ENCODE results near the gene PLXNA1. TPM values are rescaled to one million over a fixed set of nuclear protein-coding genes. Genes with fewer than 3 reads are reported as not detected.

Gene PLXNA1
- total RNA-seq, 1 donor, result 62.4 TPM

GRCh38 chr3:126937973-126938372, 44.9 kb upstream of the PLXNA1 start:
- no peak for DNase-seq (ENCODE audit: low read depth)
- TF ChIP-seq, protein P1, sequence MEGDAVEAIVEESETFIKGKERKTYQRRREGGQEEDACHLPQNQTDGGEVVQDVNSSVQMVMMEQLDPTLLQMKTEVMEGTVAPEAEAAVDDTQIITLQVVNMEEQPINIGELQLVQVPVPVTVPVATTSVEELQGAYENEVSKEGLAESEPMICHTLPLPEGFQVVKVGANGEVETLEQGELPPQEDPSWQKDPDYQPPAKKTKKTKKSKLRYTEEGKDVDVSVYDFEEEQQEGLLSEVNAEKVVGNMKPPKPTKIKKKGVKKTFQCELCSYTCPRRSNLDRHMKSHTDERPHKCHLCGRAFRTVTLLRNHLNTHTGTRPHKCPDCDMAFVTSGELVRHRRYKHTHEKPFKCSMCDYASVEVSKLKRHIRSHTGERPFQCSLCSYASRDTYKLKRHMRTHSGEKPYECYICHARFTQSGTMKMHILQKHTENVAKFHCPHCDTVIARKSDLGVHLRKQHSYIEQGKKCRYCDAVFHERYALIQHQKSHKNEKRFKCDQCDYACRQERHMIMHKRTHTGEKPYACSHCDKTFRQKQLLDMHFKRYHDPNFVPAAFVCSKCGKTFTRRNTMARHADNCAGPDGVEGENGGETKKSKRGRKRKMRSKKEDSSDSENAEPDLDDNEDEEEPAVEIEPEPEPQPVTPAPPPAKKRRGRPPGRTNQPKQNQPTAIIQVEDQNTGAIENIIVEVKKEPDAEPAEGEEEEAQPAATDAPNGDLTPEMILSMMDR (IDR thresholded peaks at IDR 0.05; ENCODE audit: insufficient read depth, low read length), result no peak
- no peak overlapping the region for H3K4me3 ChIP-seq (ENCODE audit: low read depth, low read length)

GRCh38 chr3:126938520-126939337, 44.2 kb upstream of the PLXNA1 start:
- TF ChIP-seq, protein P1 (IDR thresholded peaks at IDR 0.05; ENCODE audit: insufficient read depth, low read length), result no peak
- DNase-seq (ENCODE audit: low read depth), result peak; percentile 7

GRCh38 chr3:126939338-126939718, 43.6 kb upstream of the PLXNA1 start:
- TF ChIP-seq, protein P1 (IDR thresholded peaks at IDR 0.05; ENCODE audit: insufficient read depth, low read length), result no peak
- H3K4me3 ChIP-seq (ENCODE audit: low read depth, low read length), result no peak overlapping the region

More at GRCh38 chr3:126938520-126939337, 44.2 kb upstream of the PLXNA1 start:
- H3K4me3 ChIP-seq (ENCODE audit: low read depth, low read length), result no peak overlapping the region

DNA sequence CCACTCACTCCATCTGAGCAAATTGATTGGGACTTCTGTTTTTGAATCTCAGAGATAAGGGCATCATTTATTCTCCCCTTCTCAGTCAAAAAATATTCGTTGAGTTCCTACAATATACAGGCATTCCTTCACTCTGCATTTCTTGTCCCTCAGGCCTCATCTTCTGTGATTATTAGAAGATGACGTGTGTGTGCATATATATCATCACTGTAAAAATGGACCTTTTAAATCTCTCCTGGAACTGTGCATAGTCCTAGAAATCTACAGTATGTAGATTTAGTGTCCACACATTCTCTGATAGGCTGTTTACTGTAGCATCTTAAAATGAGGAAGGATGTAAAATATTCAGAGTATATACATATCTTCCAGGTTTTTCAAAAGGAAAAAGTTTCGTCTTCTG, 43.2 kb upstream of the PLXNA1 start:
- no peak overlapping the region for H3K4me3 ChIP-seq (ENCODE audit: low read depth, low read length)
- DNase-seq (ENCODE audit: low read depth), result no peak
- TF ChIP-seq, protein P1 (IDR thresholded peaks at IDR 0.05; ENCODE audit: insufficient read depth, low read length), result no peak

More at GRCh38 chr3:126939338-126939718, 43.6 kb upstream of the PLXNA1 start:
- DNase-seq (ENCODE audit: low read depth), result peak; percentile 17

GRCh38 chr3:126941721-126942270, 41.1 kb upstream of the PLXNA1 start:
- TF ChIP-seq, protein P1 (IDR thresholded peaks at IDR 0.05; ENCODE audit: insufficient read depth, low read length), result no peak
- DNase-seq (ENCODE audit: low read depth), result no peak

DNA sequence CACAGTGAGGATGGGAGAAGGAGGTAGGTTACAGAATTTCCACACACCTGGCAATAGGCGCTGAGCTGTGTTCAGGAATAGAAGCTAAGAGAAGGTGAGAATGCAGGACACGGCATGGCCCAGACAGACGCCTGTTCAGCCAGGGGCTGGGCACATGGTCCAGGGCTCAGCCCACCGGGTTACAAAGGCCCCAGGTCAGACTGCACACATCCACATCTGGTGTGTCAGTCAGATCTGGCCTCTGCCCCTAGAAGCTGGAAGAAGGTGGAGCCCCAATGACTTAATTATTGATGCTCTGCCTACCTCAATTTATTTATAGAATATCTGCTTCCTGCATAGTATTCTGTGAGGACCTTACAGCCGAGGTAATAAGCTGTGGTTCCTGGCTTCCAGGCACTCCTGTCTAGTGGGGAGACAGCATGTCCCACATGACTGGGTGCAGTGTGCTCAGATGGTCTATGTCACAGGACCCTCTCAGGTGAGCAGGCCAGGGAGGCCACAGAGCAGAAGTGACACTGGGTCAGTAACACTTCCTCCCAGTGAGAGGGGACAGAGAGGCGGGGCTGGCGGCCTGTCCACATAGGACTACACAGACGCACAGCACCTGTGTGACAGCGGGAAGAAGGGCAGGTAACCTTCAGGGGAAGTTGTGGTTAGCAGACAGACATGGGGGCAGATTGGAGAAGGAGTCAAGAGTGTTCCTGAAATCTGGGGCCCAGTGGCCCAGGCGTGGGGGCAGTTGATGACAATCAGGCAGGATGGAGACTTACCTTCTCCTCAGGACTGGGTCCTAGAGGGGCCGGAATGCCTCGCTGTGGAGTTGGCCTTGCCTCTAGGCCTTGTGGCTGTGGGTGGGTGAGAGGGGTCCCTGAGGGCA, 38.6 kb upstream of the PLXNA1 start:
- no peak for DNase-seq (ENCODE audit: low read depth)
- TF ChIP-seq, protein P1 (IDR thresholded peaks at IDR 0.05; ENCODE audit: insufficient read depth, low read length), result no peak

More at GRCh38 chr3:126941721-126942270, 41.1 kb upstream of the PLXNA1 start:
- no peak overlapping the region for H3K4me3 ChIP-seq (ENCODE audit: low read depth, low read length)

More for the DNA sequence above, 38.6 kb upstream of the PLXNA1 start:
- H3K4me3 ChIP-seq (ENCODE audit: low read depth, low read length), result no peak overlapping the region
